GM19467 (cell line): ENCODE data around the gene THRAP3.

Experiments
- ATAC-seq: cut with Tn5 transposase; IDR thresholded peaks from one replicate; pipeline ENCODE4 v1.9.1; 2021; ENCODE audit warnings: mild to moderate bottlenecking, moderate library complexity; ENCODE audit not compliant: unreplicated experiment

Gene THRAP3

DNA sequence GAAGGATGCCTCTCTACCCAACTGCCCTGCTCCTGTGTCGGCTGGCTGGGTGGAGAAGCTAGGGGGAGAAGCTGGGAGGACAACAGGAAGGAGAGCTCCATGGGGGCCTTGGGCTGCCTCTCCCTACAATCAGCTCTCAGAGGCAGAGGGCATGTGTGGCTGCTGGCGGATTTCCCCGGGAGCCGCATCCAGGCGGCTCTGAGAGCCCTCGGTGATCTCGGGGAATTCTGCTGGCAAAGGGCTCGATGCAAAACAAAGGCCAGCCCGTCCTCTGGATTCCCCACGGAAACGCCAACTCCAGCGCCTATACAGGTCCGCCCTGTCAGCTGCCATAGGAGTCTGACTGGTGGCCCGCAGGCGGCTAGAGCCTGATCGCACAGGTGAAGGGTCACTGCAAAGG, 125.6 kb downstream of the THRAP3 start:
- no peak for ATAC-seq

DNA sequence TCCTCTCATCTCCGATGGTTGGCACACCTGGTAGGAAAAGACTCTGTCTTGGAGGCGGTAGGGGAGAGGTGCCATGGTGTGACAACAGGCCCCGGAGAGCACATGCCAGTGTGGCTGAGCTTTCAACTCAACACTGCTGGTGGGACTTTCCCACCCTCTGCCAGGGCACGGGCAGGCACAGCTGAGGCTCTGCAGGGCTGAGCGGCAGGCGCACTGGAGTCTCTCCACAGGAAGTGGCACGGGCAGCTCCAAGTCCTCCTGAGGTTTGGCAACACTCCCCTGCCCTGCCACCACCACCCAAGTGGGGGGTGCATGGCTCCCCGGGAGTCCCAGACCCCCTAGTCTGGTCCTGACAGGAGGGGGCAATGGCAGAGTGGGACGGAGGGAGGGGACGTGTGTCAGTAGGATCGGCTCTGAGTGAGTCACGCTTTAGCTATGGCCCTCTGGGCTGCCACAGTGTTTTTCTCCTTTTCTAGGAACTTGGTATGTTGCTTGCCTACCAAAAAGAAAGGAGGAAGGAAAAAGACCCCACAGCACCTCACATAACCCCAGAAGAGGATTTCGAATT, 126.5 kb downstream of the THRAP3 start:
- ATAC-seq: no peak

DNA sequence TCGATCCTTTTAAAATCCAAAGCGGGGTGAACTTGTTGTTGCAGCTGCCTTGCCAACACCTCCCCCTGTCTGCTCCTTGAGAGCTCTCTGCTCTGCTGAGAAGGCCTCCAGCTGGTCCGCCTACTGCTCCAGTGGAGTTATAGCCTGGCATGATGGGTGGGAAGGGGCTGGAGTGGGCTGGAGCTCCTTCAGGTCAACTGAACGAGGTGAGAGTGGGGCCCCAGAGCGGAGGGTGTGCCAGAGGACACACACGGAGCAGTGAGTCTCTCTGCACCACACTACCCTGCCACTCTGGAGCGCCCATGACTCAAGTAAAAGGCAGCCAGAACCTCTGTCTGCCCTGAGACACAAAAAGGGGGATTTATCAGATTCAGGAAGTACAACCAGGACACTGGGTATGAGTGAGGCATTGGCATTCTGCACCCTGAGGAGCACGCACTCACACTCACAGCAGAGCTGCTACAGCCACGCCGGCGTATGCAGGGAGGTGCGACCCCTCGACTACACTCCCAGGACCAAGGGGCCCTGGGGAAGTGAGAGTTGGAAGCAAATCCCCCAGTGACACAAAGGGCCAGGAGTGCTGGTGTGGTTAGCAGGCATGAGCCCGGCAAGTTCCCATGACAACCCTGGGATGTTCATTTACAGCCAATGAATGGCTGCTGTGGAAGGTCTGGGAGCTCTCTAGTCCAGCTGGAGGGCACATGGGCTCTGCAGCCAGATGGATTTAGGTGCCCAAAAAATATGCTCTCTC, 127.2 kb downstream of the THRAP3 start:
- no peak for ATAC-seq

DNA sequence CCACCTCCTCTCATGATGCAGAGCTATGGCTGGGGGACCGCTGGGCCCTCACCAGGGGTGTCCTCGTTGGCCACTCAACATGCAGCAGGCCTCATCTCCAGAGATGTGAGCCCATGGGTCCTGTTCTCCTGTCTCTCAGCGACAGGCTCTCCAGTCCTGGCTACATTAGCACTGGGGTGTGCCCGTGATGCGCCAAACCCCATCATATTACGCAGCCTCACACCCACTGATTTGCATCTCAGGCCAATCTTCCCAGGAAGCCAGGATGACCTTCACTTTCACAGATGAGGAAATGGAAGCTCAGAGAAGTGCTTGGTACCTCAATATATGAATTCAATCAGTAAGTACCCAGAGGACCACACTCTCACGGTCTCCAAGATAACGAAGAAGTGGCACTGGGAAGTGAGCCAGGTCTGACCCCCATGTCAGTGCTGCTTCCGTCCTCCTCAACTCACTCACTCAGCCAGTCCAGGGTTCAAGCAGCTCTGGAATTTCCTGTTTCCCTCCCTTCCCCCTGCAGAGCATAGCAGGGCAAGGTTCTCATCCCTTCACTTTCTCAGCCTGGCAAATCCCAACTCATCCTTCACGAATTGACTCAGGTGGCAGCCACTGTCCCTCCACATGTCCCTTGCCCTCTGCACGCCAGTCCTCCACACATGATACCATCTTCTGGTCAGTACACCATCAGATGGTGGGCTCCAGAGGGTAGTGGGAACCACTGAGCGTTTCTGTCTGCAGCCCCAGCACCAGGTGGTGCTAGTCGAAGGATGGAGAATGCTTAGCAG, 128.1 kb downstream of the THRAP3 start:
- no peak for ATAC-seq

DNA sequence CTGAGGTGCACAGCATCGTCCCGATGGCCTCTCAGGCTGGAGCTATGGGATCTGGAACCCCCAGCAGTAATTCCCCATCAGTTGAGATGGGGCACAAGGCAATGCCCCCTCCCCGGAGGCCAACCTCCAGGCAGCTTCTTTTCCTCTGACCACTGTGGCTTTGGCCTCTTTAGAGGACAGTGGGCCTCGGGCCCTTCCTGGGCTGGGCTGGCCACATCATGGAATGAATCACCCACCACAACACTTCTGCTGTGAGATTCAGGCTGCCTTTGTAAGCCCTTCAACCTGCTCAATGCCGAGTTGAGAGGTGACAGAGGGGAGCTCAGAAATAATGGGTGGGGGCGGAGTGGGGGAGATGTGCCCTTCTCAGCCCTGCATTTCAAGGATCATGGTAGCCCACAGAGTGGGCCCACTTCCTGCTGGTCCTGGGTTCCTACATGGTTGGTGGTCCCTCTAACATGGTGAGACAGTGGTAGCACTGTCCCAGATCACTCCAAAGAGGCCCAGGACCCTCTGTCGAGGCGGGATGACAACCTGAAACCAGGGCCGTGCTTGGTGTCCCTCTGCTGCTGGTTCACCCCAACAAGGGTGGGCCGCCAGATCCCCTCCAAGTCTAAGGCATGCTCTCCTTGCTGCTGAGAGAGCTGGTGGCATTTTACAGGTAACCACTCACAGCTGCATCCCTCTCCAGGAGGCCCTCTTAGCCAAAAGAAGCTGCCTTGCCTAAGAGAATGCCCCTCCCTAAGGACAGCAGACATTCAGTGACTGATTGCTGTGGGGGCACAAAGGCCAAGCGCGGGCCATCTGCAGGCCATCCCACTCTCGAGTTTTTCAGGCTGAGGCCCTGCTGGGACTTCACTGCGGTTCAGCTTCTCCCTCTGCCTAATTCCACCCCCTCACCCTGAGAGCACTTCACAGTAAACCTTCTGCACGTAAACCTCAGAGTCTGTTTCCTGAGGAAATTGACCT, 129.0 kb downstream of the THRAP3 start:
- ATAC-seq: no peak

DNA sequence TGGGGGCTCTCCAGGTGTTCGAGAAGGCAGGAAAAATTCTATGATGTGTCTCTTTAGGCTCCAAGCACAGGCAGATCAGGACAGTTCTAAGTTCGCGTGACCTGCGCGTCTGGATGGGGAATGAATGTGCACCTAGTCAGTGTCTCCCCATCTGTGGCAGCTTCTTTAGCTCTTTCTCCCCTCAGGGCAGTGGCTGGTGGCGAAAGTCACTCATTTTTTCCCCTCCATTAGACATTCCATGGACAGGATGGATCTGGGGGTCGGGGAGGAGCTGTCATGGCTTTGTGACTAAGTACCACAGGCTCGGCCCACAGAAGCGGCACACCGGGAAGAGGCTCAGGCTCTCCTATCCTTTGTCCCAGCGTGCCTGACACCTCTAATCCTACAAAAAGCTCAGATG, 130.2 kb downstream of the THRAP3 start:
- ATAC-seq: no peak
